HG03520 (cell line): ENCODE measurements around the gene FAM43A.
A peak's percentile ranks its signal among the peaks of the same experiment; 100 is the strongest.

Experiments
- ATAC-seq: cut with Tn5 transposase; IDR thresholded peaks from one replicate; pipeline ENCODE4 v1.9.1; 2021; ENCODE audit warnings: mild to moderate bottlenecking, moderate library complexity; ENCODE audit not compliant: unreplicated experiment

FAM43A gene

GRCh38 chr3:194705761-194706160 is 20.1 kb downstream of the FAM43A start:
- no peak for ATAC-seq

GRCh38 chr3:194707147-194707540 is 21.5 kb downstream of the FAM43A start:
- ATAC-seq = no peak

- no peak for ATAC-seq
Measured at GRCh38 chr3:194711286-194711685, 25.6 kb downstream of the FAM43A start.

GRCh38 chr3:194711913-194712312 is 26.2 kb downstream of the FAM43A start:
- no peak for ATAC-seq

GRCh38 chr3:194713299-194714136 is 27.8 kb downstream of the FAM43A start:
- ATAC-seq = no peak

GRCh38 chr3:194714137-194714455 is 28.4 kb downstream of the FAM43A start:
- ATAC-seq = no peak

- no peak for ATAC-seq
Measured at GRCh38 chr3:194714564-194714963, 28.9 kb downstream of the FAM43A start.

GRCh38 chr3:194715022-194715800 is 29.5 kb downstream of the FAM43A start:
- no peak for ATAC-seq

GRCh38 chr3:194718079-194718478 is 32.4 kb downstream of the FAM43A start:
- ATAC-seq = no peak

GRCh38 chr3:194720048-194720447 is 34.4 kb downstream of the FAM43A start:
- no peak for ATAC-seq

- ATAC-seq = no peak
Measured at GRCh38 chr3:194723846-194724618, 38.3 kb downstream of the FAM43A start.

GRCh38 chr3:194725346-194725745 is 39.7 kb downstream of the FAM43A start:
- no peak for ATAC-seq

GRCh38 chr3:194727435-194728128 is 41.9 kb downstream of the FAM43A start:
- no peak for ATAC-seq

GRCh38 chr3:194728986-194729385 is 43.3 kb downstream of the FAM43A start:
- ATAC-seq = no peak

GRCh38 chr3:194730365-194730764 is 44.7 kb downstream of the FAM43A start:
- ATAC-seq = no peak

GRCh38 chr3:194731506-194732073 is 45.9 kb downstream of the FAM43A start:
- no peak for ATAC-seq

GRCh38 chr3:194732617-194733016 is 46.9 kb downstream of the FAM43A start:
- no peak for ATAC-seq

- no peak for ATAC-seq
Measured at GRCh38 chr3:194736277-194736895, 50.7 kb downstream of the FAM43A start.

GRCh38 chr3:194736896-194737600 is 51.4 kb downstream of the FAM43A start:
- ATAC-seq = peak; percentile 67
